Endothelial cell of umbilical vein (primary cell): ENCODE results near the gene RELL1. TPM values are rescaled to one million over a fixed set of nuclear protein-coding genes. Genes with fewer than 3 reads are reported as not detected.

Experiments used
- BruUV-seq: library from RNA; stranded (reverse); fragments of 400-500 nt; replicated peaks from 2 replicates; lab custom pipeline; 2021; lab: Mats Ljungman, UMichigan
- CTCF ChIA-PET: fragments of 300-600, 350-600 bp; sonication (Branson Sonifier 250); formaldehyde crosslinking; loops from one replicate; lab custom pipeline; 2021; ENCODE audit warnings: antibody characterized with exemption, inconsistent platforms; lab: Charles Lee
- POLR2A ChIA-PET: fragments of 300-600, 350-600 bp; sonication (Branson Sonifier 250); formaldehyde crosslinking; loops from one replicate; lab custom pipeline; 2021; ENCODE audit warnings: antibody characterized with exemption, inconsistent platforms; lab: Charles Lee
- DNase-seq: peaks from one replicate; pipeline ENCODE4 v3.0.0-alpha.2; 2011; ENCODE audit warnings: low read depth, low spot score
- FAIRE-seq: peaks from 2 replicates; lab custom pipeline; 2011; peaks lifted over from hg19 to GRCh38; lab: Jason Lieb, UNC
- H2AFZ ChIP-seq: 2 replicates; pipeline ENCODE4 v1.6.0; 2012; ENCODE audit warnings: low read depth, low read length, control low read depth, inconsistent platforms
- H3K27ac ChIP-seq: 2 replicates; pipeline ENCODE4 v1.5.1; 2011; ENCODE audit warnings: low read depth, mild to moderate bottlenecking, control low read depth, low read length, moderate library complexity; ENCODE audit not compliant: insufficient read depth
- H3K27me3 ChIP-seq, 2 experiments: 2 replicates each; pipeline versions ENCODE4 v1.6.0 to v1.6.1; 2011; ENCODE audit warnings: low read length in 2 of 2, mixed read lengths in 1 of 2; ENCODE audit not compliant: control insufficient read depth in 2 of 2, insufficient read depth in 2 of 2
- H3K36me3 ChIP-seq, 2 experiments: 2 replicates in 1 of 2; 3 replicates in 1 of 2; pipeline ENCODE4 v1.5.1; 2011; ENCODE audit warnings: low read length in 2 of 2, mild to moderate bottlenecking in 1 of 2, moderate library complexity in 1 of 2; ENCODE audit not compliant: control insufficient read depth in 2 of 2, insufficient read depth in 2 of 2; ENCODE audit errors: extremely low read depth in 1 of 2
- H3K4me1 ChIP-seq: 3 replicates; pipeline ENCODE4 v1.5.1; 2011; ENCODE audit warnings: mild to moderate bottlenecking, low read length; ENCODE audit not compliant: control insufficient read depth, insufficient read depth; ENCODE audit errors: extremely low read depth
- H3K4me2 ChIP-seq: 2 replicates; pipeline ENCODE4 v1.6.1; 2011; ENCODE audit warnings: low read length, control low read depth, mixed read lengths; ENCODE audit not compliant: insufficient read depth
- H3K4me3 ChIP-seq, 3 experiments: fragments of 200-600 bp in 1 of 3; sonication (generic), shearing (Covaris generic) in 1 of 3; replicated peaks in 1 of 3; 2 replicates each; pipeline ENCODE4 v1.5.1; 2011 to 2016; ENCODE audit warnings: control low read depth in 3 of 3, low read length in 3 of 3, mild to moderate bottlenecking in 2 of 3, inconsistent platforms in 1 of 3, low read depth in 1 of 3, moderate library complexity in 1 of 3; ENCODE audit not compliant: insufficient read depth in 1 of 3
- H3K79me2 ChIP-seq: 2 replicates; pipeline ENCODE4 v1.6.0; 2012; ENCODE audit warnings: low read length, inconsistent platforms; ENCODE audit not compliant: control insufficient read depth, insufficient read depth
- H3K9ac ChIP-seq: replicated peaks from 2 replicates; pipeline ENCODE3; 2011; ENCODE audit warnings: low read length, control low read depth; ENCODE audit not compliant: insufficient read depth; ENCODE audit errors: extremely low read depth
- H3K9me1 ChIP-seq: replicated peaks from 3 replicates; pipeline ENCODE4 v1.6.0; 2011; ENCODE audit warnings: mild to moderate bottlenecking, low read length; ENCODE audit not compliant: control insufficient read depth, insufficient read depth; ENCODE audit errors: extremely low read depth
- H3K9me3 ChIP-seq: replicated peaks from 2 replicates; pipeline ENCODE4 v1.5.1; 2012; ENCODE audit warnings: low read length, inconsistent platforms; ENCODE audit not compliant: control insufficient read depth, insufficient read depth
- H4K20me1 ChIP-seq: replicated peaks from 2 replicates; pipeline ENCODE3; 2011; ENCODE audit warnings: mild to moderate bottlenecking, low read length; ENCODE audit not compliant: control insufficient read depth, insufficient read depth; ENCODE audit errors: extremely low read depth
- CTCF ChIP-seq, 2 donors: IDR thresholded peaks; 1 replicate in 1 of 2; 2 replicates in 1 of 2; pipeline ENCODE4 v1.5.1; 2011; ENCODE audit warnings: low read length in 2 of 2, mild to moderate bottlenecking in 2 of 2, moderate library complexity in 2 of 2, control low read depth in 1 of 2, inconsistent platforms in 1 of 2, low read depth in 1 of 2; ENCODE audit not compliant: insufficient read depth in 1 of 2; ENCODE audit errors: extremely low read depth in 1 of 2
- EZH2 ChIP-seq: IDR thresholded peaks from 2 replicates; pipeline ENCODE4 v1.6.1; 2012; ENCODE audit warnings: borderline replicate concordance, low read depth, mild to moderate bottlenecking, moderate library complexity, low read length, inconsistent platforms; ENCODE audit not compliant: severe bottlenecking
- JUN ChIP-seq: IDR thresholded peaks from 2 replicates; pipeline ENCODE4 v1.6.1; 2011; ENCODE audit warnings: borderline replicate concordance, low read depth; ENCODE audit not compliant: insufficient read length, insufficient read depth
- MAX ChIP-seq: IDR thresholded peaks from 2 replicates; pipeline ENCODE4 v1.6.1; 2011; ENCODE audit not compliant: insufficient read depth, insufficient read length
- MYC ChIP-seq: IDR thresholded peaks from one replicate; pipeline ENCODE4 v1.6.1; 2011; ENCODE audit warnings: mild to moderate bottlenecking, low read depth, low read length
- POLR2AphosphoS5 ChIP-seq: IDR thresholded peaks from 2 replicates; pipeline ENCODE4 v1.6.1; 2012; ENCODE audit warnings: low read depth, mild to moderate bottlenecking, control low read depth, low read length, moderate library complexity; ENCODE audit not compliant: insufficient read depth
- dilution Hi-C: fragments of 300-500 bp; cut with MboI; formaldehyde crosslinking; loops from one replicate; pipeline ENCODE4 v1.15.0; 2019; ENCODE audit warnings: low sequenced_read_pairs; ENCODE audit not compliant: extremely low pct_ligation_motif_present
- intact Hi-C: fragments of 100-400 bp; cut with micrococcal nuclease; formaldehyde crosslinking; loops from one replicate; pipeline ENCODE4 v1.10.0; 2022
- polyA plus RNA-seq, 4 experiments: library from polyadenylated mRNA; depleted of rRNA in 3 of 4; stranded (reverse) in 3 of 4; unstranded in 1 of 4; fragments of >200 nt; gene quantifications; 2 replicates each; pipeline versions ENCODE4 v1.2.1 to v1.2.3, GENCODE V29; 2011 to 2012; ENCODE audit warnings: missing spikeins in 1 of 4
- total RNA-seq: library from RNA; stranded (reverse); gene quantifications from 2 replicates; pipeline ENCODE4 v1.2.3, GENCODE V29; 2021

The RELL1 gene
- total and polyA plus RNA-seq, 2 donors (not counting 3 experiments of a cell fraction or from before 2014, with no cell fraction given), result 20.8 to 91.7 TPM

- TF ChIP-seq MYC (no peak), POLR2AphosphoS5 (no peak), MAX (no peak), CTCF (IDR thresholded peaks at IDR 0.05; ENCODE audit: extremely low read depth in 1 of 2, insufficient read depth in 1 of 2, low read depth in 1 of 2, low read length in 2 of 2) (no peak), EZH2 (no peak), JUN (no peak)
- DNase-seq (no peak), FAIRE-seq (no peak)
- Histone ChIP-seq H3K9me3 (no peaks in the 10 kb centered on the region), H3K79me2 (no peaks in the 10 kb centered on the region), H4K20me1 (no peaks in the 10 kb centered on the region), H3K4me1 (no peaks in the 10 kb centered on the region), H3K4me2 (no peak overlapping the region), H3K36me3 (no peaks in the 10 kb centered on the region), H3K27ac (no peak overlapping the region), H3K4me3 (no peak overlapping the region), H2AFZ (no peak overlapping the region), H3K9me1 (no peaks in the 10 kb centered on the region), H3K27me3 (no peaks in the 10 kb centered on the region), H3K9ac (no peak overlapping the region)
- CTCF ChIA-PET, result no interaction called here
- POLR2A ChIA-PET, result no interaction called here
- intact Hi-C loops, result no loop called here
- BruUV-seq, result no TSS peak
- dilution Hi-C loops, result no loop called here
Observed at GRCh38 chr4:37584071-37584470, 102.1 kb downstream of the RELL1 start.
